GM19240 (cell line): ENCODE results near the gene ABCD1.
"Not testable (repeated sequence)": the region's sequence is repeated elsewhere in the genome, so short reads cannot be mapped to it uniquely, and the experiment has no call there.

Experiments
- DNase-seq: peaks from one replicate; pipeline ENCODE4 v3.0.0; 2011; ENCODE audit warnings: low spot score; ENCODE audit not compliant: insufficient read length

Gene ABCD1

GRCh38 chrX:153734871-153735270 lies 10.2 kb downstream of the ABCD1 start:
- DNase-seq = no peak

DNA sequence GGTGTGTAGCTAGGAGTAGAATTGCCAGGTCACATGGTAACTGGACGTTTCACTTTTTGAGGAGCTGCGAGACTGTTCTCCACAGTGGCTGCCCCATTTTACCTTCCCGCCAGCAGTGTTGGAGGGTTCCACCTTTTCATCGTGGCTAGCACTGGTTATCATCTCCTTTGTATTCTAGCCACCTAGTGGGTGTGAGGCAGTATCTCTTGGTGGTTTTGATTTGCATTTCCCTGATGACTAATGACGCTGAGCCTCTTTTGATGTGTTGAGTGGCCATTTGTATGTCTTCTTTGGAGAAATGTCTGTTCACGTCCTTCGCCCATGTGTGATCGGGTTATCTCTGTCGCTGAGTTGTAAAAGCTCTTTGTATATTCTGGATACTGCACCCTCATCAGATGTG lies 10.6 kb downstream of the ABCD1 start:
- no peak for DNase-seq

GRCh38 chrX:153736071-153736820 lies 11.6 kb downstream of the ABCD1 start:
- DNase-seq = no peak

- no peak for DNase-seq
Measured at GRCh38 chrX:153736871-153737441, 12.3 kb downstream of the ABCD1 start.

GRCh38 chrX:153738056-153738605 lies 13.5 kb downstream of the ABCD1 start:
- no peak for DNase-seq

DNA sequence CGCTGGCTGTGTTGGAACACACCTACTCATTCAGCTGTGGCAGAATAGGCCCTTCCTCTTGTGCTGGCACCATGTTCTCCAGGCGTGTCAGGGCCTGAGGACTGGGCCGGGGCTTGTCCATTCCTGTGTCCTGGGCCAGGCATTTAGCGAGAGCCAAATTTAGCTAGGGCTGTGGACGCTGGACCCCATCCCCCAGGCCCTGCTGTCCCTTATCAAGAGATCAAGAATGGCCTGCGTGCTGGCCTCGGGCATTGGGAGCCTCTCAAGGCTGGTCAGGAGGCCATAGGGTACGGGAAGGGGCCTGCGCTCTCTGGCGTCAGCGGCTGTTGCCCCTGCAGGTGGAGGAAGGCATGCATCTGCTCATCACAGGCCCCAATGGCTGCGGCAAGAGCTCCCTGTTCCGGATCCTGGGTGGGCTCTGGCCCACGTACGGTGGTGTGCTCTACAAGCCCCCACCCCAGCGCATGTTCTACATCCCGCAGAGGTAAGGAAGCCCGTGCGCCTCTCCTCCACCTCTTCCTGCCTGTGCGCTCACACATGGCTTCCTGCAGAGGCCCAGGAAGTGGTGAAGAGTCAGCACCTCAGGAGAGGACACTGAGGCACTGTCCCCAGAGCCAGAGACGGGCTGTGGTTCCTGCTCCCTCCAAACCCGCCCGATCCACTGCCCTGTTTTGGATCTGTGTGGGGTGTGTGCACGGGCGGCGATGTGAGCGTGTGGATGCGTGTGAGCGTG lies 15.3 kb downstream of the ABCD1 start:
- DNase-seq = no peak

- DNase-seq = no peak
Measured at GRCh38 chrX:153740631-153741222, 16.1 kb downstream of the ABCD1 start.

DNA sequence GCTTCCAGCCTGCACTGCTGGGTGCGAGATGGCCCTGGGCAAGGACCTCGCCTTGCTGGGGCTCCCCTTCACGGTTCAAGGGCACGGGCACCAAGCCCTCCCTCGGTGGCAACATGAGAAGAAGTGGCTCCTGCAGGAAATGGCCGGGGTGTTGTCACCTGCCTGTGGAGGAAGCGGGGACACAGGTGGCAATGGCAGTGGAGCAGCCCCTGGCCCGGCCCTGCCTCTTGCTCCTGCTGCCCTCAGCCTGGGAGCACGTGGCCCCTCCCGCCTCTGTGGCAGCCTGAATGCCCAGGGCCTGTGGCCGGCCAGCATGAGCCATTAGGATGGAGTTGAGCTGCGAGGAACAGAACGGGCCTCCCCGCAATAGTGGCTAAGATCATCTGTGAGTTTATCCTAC lies 16.8 kb downstream of the ABCD1 start:
- no peak for DNase-seq

DNA sequence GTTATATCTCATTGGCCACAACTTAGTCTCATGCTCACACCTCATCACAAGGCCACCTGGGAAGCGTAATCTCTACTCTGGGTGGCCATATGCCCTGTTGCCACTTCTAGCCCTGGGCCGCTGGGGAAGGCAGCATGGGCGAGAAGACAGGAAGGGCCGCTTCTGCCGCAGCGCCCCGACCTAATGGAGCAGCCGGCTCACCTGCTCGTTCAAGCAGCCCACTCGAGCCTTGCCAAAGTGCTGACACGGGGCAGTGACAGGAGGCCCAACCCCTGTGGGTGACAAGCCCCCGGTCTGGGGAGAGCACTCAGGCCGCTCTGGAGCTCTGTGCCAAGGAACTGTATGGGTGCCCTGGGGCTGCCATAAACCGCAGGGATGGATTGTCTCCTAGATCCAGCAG lies 17.5 kb downstream of the ABCD1 start:
- not testable (repeated sequence) for DNase-seq

GRCh38 chrX:153742796-153743467 lies 18.3 kb downstream of the ABCD1 start:
- not testable (repeated sequence) for DNase-seq

- DNase-seq = not testable (repeated sequence)
Measured at GRCh38 chrX:153743468-153744209, 19.0 kb downstream of the ABCD1 start.

GRCh38 chrX:153744210-153745066 lies 19.8 kb downstream of the ABCD1 start:
- DNase-seq = no peak

- DNase-seq = not testable (repeated sequence)
Measured at GRCh38 chrX:153745067-153745433, 20.4 kb downstream of the ABCD1 start.

GRCh38 chrX:153746359-153746758 lies 21.7 kb downstream of the ABCD1 start:
- no peak for DNase-seq

GRCh38 chrX:153746991-153747390 lies 22.3 kb downstream of the ABCD1 start:
- not testable (repeated sequence) for DNase-seq

- not testable (repeated sequence) for DNase-seq
Measured at GRCh38 chrX:153749017-153749416, 24.4 kb downstream of the ABCD1 start.

DNA sequence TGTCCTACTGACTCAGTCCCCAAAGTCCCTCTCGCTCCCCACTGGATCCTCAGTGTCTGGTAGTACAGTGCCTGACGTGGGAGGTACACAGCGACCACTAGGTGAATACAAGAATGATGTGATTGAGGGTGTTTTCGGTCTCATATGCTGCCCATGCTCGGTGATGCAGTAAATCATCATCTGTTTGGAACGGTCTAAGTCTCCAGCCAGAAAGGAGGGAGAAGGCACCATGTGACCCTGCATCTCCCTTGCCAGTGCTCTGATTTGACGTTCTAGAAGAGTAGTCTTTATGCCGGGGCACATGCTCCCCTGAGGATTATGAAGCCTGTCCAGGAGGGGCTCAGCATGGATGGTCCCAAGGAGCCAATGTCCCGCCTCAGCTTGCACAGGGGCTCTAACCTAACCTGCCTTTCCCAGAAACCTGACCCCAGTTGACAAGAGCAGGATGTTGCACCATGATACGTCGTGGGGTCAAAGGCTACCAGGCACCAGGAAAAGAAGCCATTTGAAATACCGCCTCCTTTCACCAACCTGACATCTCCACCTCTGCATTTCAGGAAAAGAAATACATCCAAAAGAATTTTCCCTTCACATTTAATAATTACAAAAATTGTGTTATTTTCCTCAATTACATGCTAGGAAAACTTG lies 25.6 kb downstream of the ABCD1 start:
- no peak for DNase-seq

GRCh38 chrX:153755136-153755535 lies 30.5 kb downstream of the ABCD1 start:
- no peak for DNase-seq

DNA sequence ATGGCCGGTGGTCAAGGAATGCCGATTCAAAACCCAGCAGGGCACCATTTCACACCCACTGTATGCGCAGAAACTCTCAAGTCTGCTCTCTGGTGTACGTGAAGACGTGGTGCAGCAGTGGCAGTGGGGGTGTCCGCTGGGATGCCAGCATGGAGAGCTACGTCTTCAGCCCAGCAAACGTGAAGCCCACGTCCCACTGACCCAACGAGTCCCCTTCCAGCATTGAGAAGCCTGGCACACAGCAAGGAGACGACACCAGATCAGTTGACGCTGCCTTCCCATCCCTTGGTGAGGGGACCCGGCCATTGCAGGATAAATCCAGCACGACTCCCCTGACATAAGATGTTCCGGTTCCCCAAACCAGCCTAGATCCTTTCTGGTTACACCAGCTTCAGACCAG lies 37.2 kb downstream of the ABCD1 start:
- DNase-seq = peak; percentile 1
